Measurements from ENCODE around the gene FOSB.
A peak's percentile ranks its signal among the peaks of the same experiment; 100 is the strongest.

Gene FOSB

GRCh38 chr19:45468803-45469131, 971 bp downstream of the FOSB start:
- no peak for TF ChIP-seq CTCF (IDR thresholded peaks at IDR 0.05; ENCODE audit: insufficient read depth, missing control alignments)
- no peak for FAIRE-seq
- DNase-seq (ENCODE audit: insufficient read length, low spot score) = no peak

- no peak for FAIRE-seq
- no peak for TF ChIP-seq CTCF (IDR thresholded peaks at IDR 0.05; ENCODE audit: insufficient read depth, missing control alignments)
- peak; percentile 86 for DNase-seq (ENCODE audit: insufficient read length, low spot score)
These were observed 1.5 kb downstream of the FOSB start for GRCh38 chr19:45469132-45469944.

GRCh38 chr19:45469945-45470761, 2.4 kb downstream of the FOSB start:
- DNase-seq (ENCODE audit: insufficient read length, low spot score) (no peak), FAIRE-seq (no peak)
- TF ChIP-seq CTCF (IDR thresholded peaks at IDR 0.05; ENCODE audit: insufficient read depth, missing control alignments) = no peak

- no peak for TF ChIP-seq CTCF (IDR thresholded peaks at IDR 0.05; ENCODE audit: insufficient read depth, missing control alignments)
- DNase-seq (ENCODE audit: insufficient read length, low spot score) (no peak), FAIRE-seq (no peak)
These were observed 2.9 kb downstream of the FOSB start for GRCh38 chr19:45470762-45471081.

GRCh38 chr19:45471111-45471930, 3.5 kb downstream of the FOSB start:
- no peak for TF ChIP-seq CTCF (IDR thresholded peaks at IDR 0.05; ENCODE audit: insufficient read depth, missing control alignments)
- FAIRE-seq (no peak), DNase-seq (ENCODE audit: insufficient read length, low spot score) (no peak)

GRCh38 chr19:45471931-45472562, 4.3 kb downstream of the FOSB start:
- no peak for TF ChIP-seq CTCF (IDR thresholded peaks at IDR 0.05; ENCODE audit: insufficient read depth, missing control alignments)
- no peak for DNase-seq (ENCODE audit: insufficient read length, low spot score)
- FAIRE-seq = no peak
